GM12892 (cell line): Measurements from ENCODE around the gene MAP7D2.
"Not testable (repeated sequence)": the region's sequence is repeated elsewhere in the genome, so short reads cannot be mapped to it uniquely, and the experiment has no call there.

Experiments used
- DNase-seq: peaks from one replicate; pipeline ENCODE4 v3.0.0; 2011; ENCODE audit not compliant: insufficient read length
- FAIRE-seq: peaks from 2 replicates; lab custom pipeline; 2011; peaks lifted over from hg19 to GRCh38; lab: Jason Lieb, UNC
- POLR2A ChIP-seq: IDR thresholded peaks from 2 replicates; pipeline ENCODE4 v1.6.1; 2011; ENCODE audit warnings: low read depth, low read length, control low read depth
- POLR2AphosphoS5 ChIP-seq: IDR thresholded peaks from 2 replicates; pipeline ENCODE4 v1.6.1; 2011; ENCODE audit warnings: low read depth, low read length, control low read depth
- TAF1 ChIP-seq: IDR thresholded peaks from 2 replicates; pipeline ENCODE4 v1.6.1; 2011; ENCODE audit warnings: low read depth, mild to moderate bottlenecking, control low read depth, low read length, borderline replicate concordance

MAP7D2 gene

DNA sequence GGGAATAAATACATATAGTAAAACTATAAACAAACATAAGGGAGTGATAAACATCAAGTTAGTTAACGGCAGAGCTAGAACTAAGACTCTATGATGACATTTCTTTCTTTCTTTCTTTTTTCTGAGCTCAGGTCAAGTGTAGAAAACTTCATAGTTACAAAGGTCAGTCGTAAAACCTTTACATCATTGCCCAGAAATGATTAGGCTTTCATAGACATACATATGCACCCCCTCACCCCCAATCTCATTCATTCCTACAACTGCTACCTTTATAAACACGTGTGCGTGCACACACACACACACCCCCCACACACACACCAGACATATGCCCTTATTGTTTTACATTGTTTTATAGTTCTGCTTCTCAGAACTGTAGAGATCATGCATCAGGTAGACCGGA lies 19.2 kb upstream of the MAP7D2 start:
- TF ChIP-seq POLR2A = no peak
- no peak for TF ChIP-seq POLR2AphosphoS5
- no peak for TF ChIP-seq TAF1
- DNase-seq (no peak), FAIRE-seq (no peak)

DNA sequence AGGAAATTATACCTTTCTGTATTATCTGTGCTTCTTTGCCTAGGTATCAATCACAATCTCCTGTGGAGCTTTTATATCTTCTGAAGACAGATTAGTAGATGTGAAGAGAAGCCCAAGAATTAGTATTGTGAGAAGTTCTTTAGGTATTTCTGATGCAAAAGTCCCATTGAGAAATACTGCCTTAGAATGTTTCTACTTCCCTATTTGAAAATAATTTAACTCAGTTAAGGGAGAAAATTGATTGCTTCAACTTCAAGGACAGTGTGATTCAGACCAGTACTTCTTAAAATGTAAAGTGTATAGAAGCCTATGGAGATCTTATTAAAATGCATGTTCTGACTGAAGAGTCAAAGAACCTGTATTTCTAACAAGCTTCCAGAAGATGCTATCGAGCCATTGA lies 16.0 kb upstream of the MAP7D2 start:
- TF ChIP-seq POLR2A (no peak), TAF1 (no peak), POLR2AphosphoS5 (no peak)
- no peak for DNase-seq
- no peak for FAIRE-seq

DNA sequence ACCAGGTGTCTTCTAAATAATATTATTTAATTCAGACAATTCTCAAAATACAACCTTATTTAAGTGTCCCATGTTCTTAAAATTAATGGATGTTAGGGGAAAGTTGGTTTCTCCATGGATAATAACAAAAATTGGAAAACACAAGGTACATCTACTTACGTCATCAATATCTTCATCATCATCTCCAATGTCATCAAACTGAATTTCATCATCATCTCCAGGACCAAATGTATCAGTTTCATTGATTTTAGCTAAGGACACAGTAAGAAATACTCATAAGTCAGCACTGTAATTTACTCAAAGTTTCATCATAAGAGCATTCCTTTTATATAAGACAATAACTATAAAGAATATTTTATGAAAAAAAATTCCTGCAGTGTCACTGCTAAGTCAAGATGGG lies 13.7 kb upstream of the MAP7D2 start:
- FAIRE-seq (no peak), DNase-seq (no peak)
- TF ChIP-seq POLR2AphosphoS5 (no peak), POLR2A (no peak), TAF1 (no peak)

DNA sequence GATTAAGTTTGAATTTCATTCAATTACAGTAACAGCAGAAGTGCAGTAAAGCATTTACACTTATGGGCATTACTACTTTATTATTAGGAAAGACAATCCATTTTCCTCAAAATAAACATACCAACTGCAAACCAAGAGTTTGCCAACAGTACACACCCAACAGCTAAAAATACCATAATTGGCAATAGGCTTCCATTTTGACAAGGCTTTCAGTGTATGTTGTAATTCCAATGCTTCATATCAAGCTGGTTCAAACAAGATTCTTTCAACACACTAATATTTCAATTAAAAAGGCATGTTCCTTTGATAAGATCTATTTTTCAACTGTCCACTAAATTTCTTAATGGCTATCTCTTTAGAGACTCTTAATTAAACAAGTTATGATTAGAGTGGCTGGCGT lies 12.8 kb upstream of the MAP7D2 start:
- FAIRE-seq = no peak
- DNase-seq = no peak
- TF ChIP-seq POLR2AphosphoS5 = no peak
- no peak for TF ChIP-seq POLR2A
- no peak for TF ChIP-seq TAF1

DNA sequence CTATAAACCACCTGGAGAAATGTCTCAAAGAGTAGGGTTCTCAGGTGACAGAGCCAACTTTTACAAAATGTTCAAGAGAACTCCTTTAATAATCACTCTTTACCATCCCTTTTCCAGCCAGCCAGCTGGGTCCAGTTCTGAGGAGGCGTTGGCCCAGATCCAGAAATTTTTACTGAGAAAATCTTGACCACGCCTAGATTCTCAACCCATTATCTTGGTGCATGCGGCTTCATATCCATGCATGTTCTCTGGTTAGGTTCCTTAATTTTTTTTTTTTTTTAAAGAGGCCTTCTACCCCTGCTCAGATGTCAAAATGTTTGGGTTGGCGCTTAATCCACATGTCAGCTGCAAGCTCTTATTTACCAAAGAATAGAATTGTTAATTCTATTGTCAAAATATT lies 12.0 kb upstream of the MAP7D2 start:
- DNase-seq (no peak), FAIRE-seq (peak; percentile 70)
- TF ChIP-seq POLR2AphosphoS5 = no peak
- TF ChIP-seq TAF1 = no peak
- TF ChIP-seq POLR2A = no peak

DNA sequence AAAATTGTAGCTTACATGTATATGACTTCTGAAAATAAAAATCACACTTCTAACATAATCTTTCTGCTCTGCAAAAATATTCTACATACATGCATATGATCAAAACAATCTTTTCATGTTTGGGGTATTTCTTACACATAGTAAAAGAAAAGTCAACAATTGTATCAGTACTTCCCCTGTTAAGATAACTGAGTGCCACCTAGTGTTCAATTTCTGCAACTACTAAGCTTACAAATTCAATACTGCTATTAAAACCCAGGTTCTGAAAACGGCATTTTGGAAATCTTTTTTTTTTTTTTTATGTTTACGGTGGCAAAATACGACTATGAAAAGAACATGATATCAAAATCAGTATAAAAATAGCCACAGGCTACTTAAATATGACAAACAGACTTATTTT lies 10.7 kb upstream of the MAP7D2 start:
- not testable (repeated sequence) for FAIRE-seq

DNA sequence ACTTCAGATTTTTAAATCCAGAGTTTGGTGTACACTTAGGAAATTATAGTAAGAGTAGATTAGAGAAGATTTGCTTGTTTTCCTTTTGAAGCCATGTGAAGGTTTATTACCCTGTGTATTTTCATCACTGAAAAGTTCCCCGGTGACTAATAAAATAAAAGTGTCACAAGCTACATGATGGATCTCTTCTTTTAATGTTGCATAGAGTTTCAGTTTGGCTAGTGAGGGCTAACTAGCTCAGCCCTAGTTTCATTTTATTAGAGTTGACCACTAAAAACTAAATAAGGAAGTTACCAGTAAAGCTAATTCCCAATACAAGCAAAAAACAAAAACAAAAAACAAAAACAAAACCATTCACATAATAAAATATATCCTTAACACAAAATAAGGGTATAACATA lies 10.1 kb upstream of the MAP7D2 start:
- DNase-seq = not testable (repeated sequence)
- FAIRE-seq = peak; percentile 99

More for the DNA sequence above, 10.7 kb upstream of the MAP7D2 start:
- not testable (repeated sequence) for DNase-seq

DNA sequence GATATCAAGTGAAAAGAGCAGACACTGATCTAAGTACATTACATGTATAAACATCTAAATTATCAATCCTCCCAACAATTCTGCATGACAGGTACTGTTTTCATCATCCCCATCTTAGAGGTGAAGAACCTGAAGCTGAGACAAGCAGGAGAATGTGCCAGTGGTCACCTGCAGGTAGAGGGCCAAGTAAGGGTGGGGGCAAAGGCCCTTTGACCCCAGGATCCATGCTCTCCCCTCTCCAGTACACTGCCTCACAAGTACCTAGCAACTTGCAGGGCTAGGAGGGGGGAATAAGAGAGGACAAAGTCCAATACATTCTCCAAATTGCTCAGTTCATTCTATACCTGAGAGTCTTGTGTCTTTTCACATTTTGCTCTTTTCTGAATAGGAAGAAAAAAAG lies 8.3 kb upstream of the MAP7D2 start:
- TF ChIP-seq POLR2A (peak; percentile 46; the same call in 1 of the 2 replicates), POLR2AphosphoS5 (no peak), TAF1 (no peak)
- no peak for FAIRE-seq

DNA sequence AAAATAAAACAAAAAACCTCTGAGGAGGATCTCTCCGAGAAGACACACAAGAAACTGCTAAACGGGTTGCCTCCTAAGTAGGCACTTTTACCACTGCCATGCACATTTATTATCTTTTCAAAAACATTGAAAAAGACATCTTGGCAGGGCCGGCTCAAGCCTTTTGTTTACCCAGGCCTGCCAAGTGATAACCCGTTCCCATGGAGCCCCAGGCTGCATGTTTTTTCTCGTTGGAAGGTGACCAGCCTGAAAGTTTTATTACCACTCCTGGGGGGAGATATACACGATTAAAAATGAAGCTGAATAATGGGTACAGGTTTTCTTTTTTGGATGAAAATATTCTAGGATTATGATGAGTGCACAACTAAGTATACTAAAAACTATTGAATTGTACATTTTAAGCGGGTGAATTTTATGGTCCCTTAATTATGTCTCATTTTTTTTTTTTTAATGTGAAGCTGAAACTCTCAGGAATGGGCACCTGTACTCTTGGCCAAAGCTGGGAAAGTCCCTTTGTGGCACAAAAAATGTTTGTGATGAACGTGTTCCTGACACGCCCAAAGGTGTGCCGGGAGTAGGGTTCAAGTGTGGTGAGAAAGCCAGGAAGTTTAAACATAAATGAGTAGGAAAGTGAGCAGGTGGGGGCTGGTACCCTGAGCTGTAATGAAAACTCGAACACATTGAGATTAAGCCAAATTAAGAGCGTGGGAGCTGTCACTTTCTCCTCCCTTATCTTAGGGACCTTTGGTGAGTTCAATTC lies 1.5 kb upstream of the MAP7D2 start:
- TF ChIP-seq POLR2AphosphoS5 (no peak), TAF1 (no peak), POLR2A (no peak)
- FAIRE-seq = no peak
- DNase-seq = no peak

More for the DNA sequence above, 8.3 kb upstream of the MAP7D2 start:
- no peak for DNase-seq

DNA sequence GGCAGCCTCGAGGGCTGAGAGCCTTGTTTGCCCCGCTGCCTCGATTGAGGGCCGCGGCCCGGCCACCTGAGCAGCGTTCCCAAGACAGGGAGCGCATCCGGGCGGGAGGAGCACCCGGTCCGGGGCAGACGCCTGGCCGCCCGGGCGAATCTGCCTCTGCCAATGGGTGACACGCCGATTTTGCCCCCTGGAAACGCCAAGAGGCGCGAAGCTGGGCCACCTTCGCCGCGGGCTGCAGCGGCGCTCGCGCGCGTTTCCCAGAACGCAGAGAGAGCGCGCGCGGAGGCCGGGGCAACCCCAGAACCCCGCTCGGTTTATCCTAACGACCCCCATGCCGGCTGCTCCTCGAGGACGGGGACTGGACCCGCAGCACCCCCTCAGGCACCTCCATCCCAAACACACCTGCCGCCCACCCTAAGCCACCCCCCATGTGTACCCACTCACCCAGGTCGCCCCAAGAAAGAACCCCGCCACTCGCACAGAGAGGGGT lies 575 bp downstream of the MAP7D2 start:
- FAIRE-seq = no peak
- TF ChIP-seq TAF1 = no peak
- TF ChIP-seq POLR2A = no peak
- no peak for TF ChIP-seq POLR2AphosphoS5
- DNase-seq = no peak

DNA sequence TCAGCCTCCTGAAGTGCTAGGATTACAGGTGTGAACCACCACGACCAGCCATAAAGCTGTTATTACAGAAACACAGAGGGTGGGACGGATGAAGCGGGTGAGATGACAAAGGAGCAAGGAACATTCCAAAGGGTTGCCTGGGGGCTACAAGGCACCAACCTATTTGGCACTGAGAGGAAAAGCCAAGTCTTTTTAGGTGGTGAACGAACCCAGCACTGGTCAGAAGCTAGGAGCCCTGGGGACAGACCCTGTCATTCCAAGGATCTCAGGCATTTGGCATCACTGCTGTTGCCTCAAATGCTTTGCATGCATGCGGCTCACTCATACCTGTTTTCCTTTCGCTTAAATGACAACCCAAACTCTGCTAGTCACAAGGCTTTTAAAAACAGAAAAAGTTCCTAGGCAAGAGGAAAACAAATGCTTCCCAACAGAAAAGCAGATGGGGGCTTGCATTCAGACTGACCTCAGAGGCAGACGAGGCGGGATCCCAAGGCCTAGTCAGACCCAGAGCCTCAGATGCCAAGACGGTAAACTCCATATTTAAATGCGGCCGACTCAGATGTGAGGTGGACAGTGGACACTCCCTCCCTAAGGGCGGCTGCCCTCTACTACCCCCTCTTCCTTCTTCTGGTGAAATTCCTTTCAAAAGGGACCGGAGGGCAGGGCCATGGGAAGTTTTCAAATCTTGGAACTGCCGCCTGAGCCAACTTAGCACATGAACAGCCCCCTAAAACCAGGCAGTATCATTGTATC lies 4.5 kb downstream of the MAP7D2 start:
- TF ChIP-seq POLR2AphosphoS5 (no peak), TAF1 (no peak), POLR2A (no peak)
- FAIRE-seq (no peak), DNase-seq (no peak)

DNA sequence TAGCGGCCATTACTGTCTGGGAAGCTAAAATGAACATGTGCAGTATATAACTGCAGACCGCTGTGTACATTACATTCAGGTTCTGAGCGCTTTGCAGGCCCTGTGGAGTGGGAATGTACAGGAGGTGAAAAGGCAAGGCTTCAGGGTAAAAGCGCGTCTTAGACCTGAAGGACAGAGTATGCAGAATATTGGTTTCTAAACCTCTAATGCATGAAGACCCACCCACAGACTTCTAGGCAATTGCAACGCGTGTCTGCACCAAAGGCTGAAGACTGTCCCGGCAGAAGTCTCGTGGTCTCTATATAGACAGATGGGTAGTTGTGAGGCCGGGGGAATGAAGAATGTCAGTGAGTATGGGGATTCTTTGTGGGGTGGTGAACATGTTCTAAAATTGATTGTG lies 5.4 kb downstream of the MAP7D2 start:
- no peak for TF ChIP-seq TAF1
- TF ChIP-seq POLR2A = no peak
- TF ChIP-seq POLR2AphosphoS5 = no peak
- FAIRE-seq (no peak), DNase-seq (no peak)
